IMR-90 (cell line): ENCODE measurements around the gene CITED2. TPM values are rescaled to one million over a fixed set of nuclear protein-coding genes. Genes with fewer than 3 reads are reported as not detected.

Experiments used
- ATAC-seq: fragments of 200-7000 bp; cut with Tn5 transposase; 2 replicates; pipeline ENCODE4 v1.9.1; 2020; ENCODE audit warnings: low read depth, mild to moderate bottlenecking, moderate library complexity
- BruUV-seq: library from RNA; stranded (reverse); fragments of 400-500 nt; replicated peaks from 2 replicates; lab custom pipeline; 2021; lab: Mats Ljungman, UMichigan
- CTCF ChIA-PET: fragments of 300-600 bp; formaldehyde crosslinking; extraction: SDS; loops from one replicate; lab custom pipeline; 2021; ENCODE audit warnings: antibody characterized with exemption; lab: Yijun Ruan, JAX
- POLR2A ChIA-PET: fragments of 300-600 bp; sonication (Branson Sonifier 250); formaldehyde crosslinking; loops from one replicate; lab custom pipeline; 2022; ENCODE audit warnings: antibody characterized with exemption; ENCODE audit not compliant: unreplicated experiment; lab: Charles Lee
- DNase-seq: peaks from one replicate; pipeline ENCODE4 v3.0.0; 2013
- H2AFZ ChIP-seq: replicated peaks from 2 replicates; pipeline ENCODE3; 2013; ENCODE audit warnings: low read length, mild to moderate bottlenecking; ENCODE audit not compliant: poor library complexity
- H2AK5ac ChIP-seq: 2 replicates; pipeline ENCODE4 v1.6.1; 2013; ENCODE audit warnings: low read depth, low read length, inconsistent platforms
- H2AK9ac ChIP-seq: replicated peaks from 2 replicates; pipeline ENCODE3; 2013; ENCODE audit warnings: mild to moderate bottlenecking, low read depth, low read length, moderate library complexity; ENCODE audit not compliant: poor library complexity
- H2BK120ac ChIP-seq: 2 replicates; pipeline ENCODE4 v1.6.1; 2013; ENCODE audit warnings: low read depth, low read length, inconsistent platforms
- H2BK15ac ChIP-seq: 3 replicates; pipeline ENCODE4 v1.6.1; 2013; ENCODE audit warnings: low read depth, low read length, inconsistent platforms
- H2BK20ac ChIP-seq: 2 replicates; pipeline ENCODE4 v1.6.1; 2013; ENCODE audit warnings: low read depth, mild to moderate bottlenecking, inconsistent platforms, low read length, moderate library complexity
- H2BK5ac ChIP-seq: 2 replicates; pipeline ENCODE4 v1.6.1; 2013; ENCODE audit warnings: mild to moderate bottlenecking, low read depth, low read length, inconsistent platforms; ENCODE audit not compliant: poor library complexity, severe bottlenecking
- H3K14ac ChIP-seq: replicated peaks from 2 replicates; pipeline ENCODE4 v1.6.1; 2013; ENCODE audit warnings: low read depth, low read length, inconsistent platforms
- H3K18ac ChIP-seq: 2 replicates; pipeline ENCODE4 v1.6.1; 2013; ENCODE audit warnings: low read depth, low read length, control low read depth
- H3K23ac ChIP-seq: 2 replicates; pipeline ENCODE4 v1.6.1; 2013; ENCODE audit warnings: low read depth, low read length, inconsistent platforms
- H3K27ac ChIP-seq: 2 replicates; pipeline ENCODE4 v1.5.1; 2013; ENCODE audit warnings: mild to moderate bottlenecking, control low read depth, low read length; ENCODE audit not compliant: insufficient read depth
- H3K27me3 ChIP-seq: 2 replicates; pipeline ENCODE4 v1.6.1; 2013; ENCODE audit warnings: low read length; ENCODE audit not compliant: control insufficient read depth, insufficient read depth
- H3K36me3 ChIP-seq: 2 replicates; pipeline ENCODE4 v1.6.1; 2013; ENCODE audit warnings: low read length, mixed read lengths; ENCODE audit not compliant: control insufficient read depth, insufficient read depth
- H3K4ac ChIP-seq: 2 replicates; pipeline ENCODE4 v1.6.1; 2013; ENCODE audit warnings: low read depth, low read length, inconsistent platforms
- H3K4me1 ChIP-seq: 2 replicates; pipeline ENCODE4 v1.6.1; 2013; ENCODE audit warnings: low read length, mixed read lengths; ENCODE audit not compliant: control insufficient read depth, insufficient read depth
- H3K4me2 ChIP-seq: 2 replicates; pipeline ENCODE4 v1.6.1; 2013; ENCODE audit warnings: low read depth, mild to moderate bottlenecking, control low read depth, low read length, moderate library complexity
- H3K4me3 ChIP-seq: 2 replicates; pipeline ENCODE4 v1.5.1; 2013; ENCODE audit warnings: low read depth, mild to moderate bottlenecking, control low read depth, low read length, moderate library complexity; ENCODE audit not compliant: insufficient read depth
- H3K56ac ChIP-seq: 2 replicates; pipeline ENCODE4 v1.6.1; 2013; ENCODE audit warnings: low read length, inconsistent platforms; ENCODE audit not compliant: insufficient read depth; ENCODE audit errors: extremely low read depth
- H3K79me1 ChIP-seq, 2 experiments: 2 replicates each; pipeline ENCODE4 v1.6.1; 2013; ENCODE audit warnings: low read length in 2 of 2, inconsistent platforms in 1 of 2, low read depth in 1 of 2
- H3K9ac ChIP-seq: 2 replicates; pipeline ENCODE4 v1.6.1; 2013; ENCODE audit warnings: low read depth, low read length, control low read depth
- H3K9me1 ChIP-seq: 2 replicates; pipeline ENCODE4 v1.6.1; 2013; ENCODE audit warnings: low read length, inconsistent platforms; ENCODE audit not compliant: insufficient read depth
- H3K9me3 ChIP-seq: 2 replicates; pipeline ENCODE4 v1.6.1; 2013; ENCODE audit warnings: low read length; ENCODE audit not compliant: control insufficient read depth, insufficient read depth
- H4K20me1 ChIP-seq: 2 replicates; pipeline ENCODE4 v1.6.1; 2013; ENCODE audit warnings: low read length, inconsistent platforms; ENCODE audit not compliant: insufficient read depth
- H4K5ac ChIP-seq: 2 replicates; pipeline ENCODE4 v1.6.1; 2013; ENCODE audit warnings: mild to moderate bottlenecking, low read depth, low read length, control low read depth
- H4K8ac ChIP-seq, 2 experiments: 2 replicates each; pipeline ENCODE4 v1.6.1; 2013; ENCODE audit warnings: low read depth in 2 of 2, low read length in 2 of 2, control low read depth in 1 of 2, inconsistent platforms in 1 of 2
- H4K91ac ChIP-seq: 2 replicates; pipeline ENCODE4 v1.6.1; 2013; ENCODE audit warnings: low read depth, low read length, inconsistent platforms; ENCODE audit not compliant: insufficient read depth
- BHLHE40 ChIP-seq: fragments of 150-350 bp; IDR thresholded peaks from 2 replicates; pipeline ENCODE4 v1.6.1; 2016; ENCODE audit warnings: mild to moderate bottlenecking, low read depth, low read length
- CEBPB ChIP-seq: IDR thresholded peaks from 2 replicates; pipeline ENCODE4 v1.6.1; 2012; ENCODE audit warnings: low read depth, low read length, improper control_type of control experiment
- CHD1 ChIP-seq: IDR thresholded peaks from 2 replicates; pipeline ENCODE4 v1.6.1; 2012; ENCODE audit warnings: low read depth, low read length, improper control_type of control experiment
- FOS ChIP-seq: fragments of 150-350 bp; IDR thresholded peaks from 2 replicates; pipeline ENCODE4 v1.6.1; 2016; ENCODE audit warnings: low read depth, low read length
- MAFK ChIP-seq: IDR thresholded peaks from 2 replicates; pipeline ENCODE4 v1.6.1; 2012; ENCODE audit warnings: low read depth, low read length, improper control_type of control experiment
- MAZ ChIP-seq: IDR thresholded peaks from 2 replicates; pipeline ENCODE4 v1.6.1; 2012; ENCODE audit warnings: low read depth, mild to moderate bottlenecking, low read length, improper control_type of control experiment, moderate library complexity, borderline replicate concordance
- MXI1 ChIP-seq: IDR thresholded peaks from 2 replicates; pipeline ENCODE4 v1.6.1; 2012; ENCODE audit warnings: low read depth, mild to moderate bottlenecking, low read length, moderate library complexity, borderline replicate concordance
- NFE2L2 ChIP-seq: fragments of 150-350 bp; IDR thresholded peaks from 2 replicates; pipeline ENCODE4 v1.6.1; 2016; ENCODE audit warnings: low read depth, mild to moderate bottlenecking, low read length
- POLR2A ChIP-seq: IDR thresholded peaks from 2 replicates; pipeline ENCODE4 v1.6.1; 2012; ENCODE audit warnings: mild to moderate bottlenecking, low read depth, low read length
- RAD21 ChIP-seq: IDR thresholded peaks from 2 replicates; pipeline ENCODE4 v1.6.1; 2012; ENCODE audit warnings: low read length, improper control_type of control experiment
- RCOR1 ChIP-seq: IDR thresholded peaks from 2 replicates; pipeline ENCODE4 v1.6.1; 2012; ENCODE audit warnings: mild to moderate bottlenecking, low read length, improper control_type of control experiment; ENCODE audit not compliant: insufficient replicate concordance
- RFX5 ChIP-seq: IDR thresholded peaks from 2 replicates; pipeline ENCODE4 v1.8.0; 2012; ENCODE audit warnings: low read depth, mild to moderate bottlenecking, low read length, moderate library complexity
- SMC3 ChIP-seq: fragments of 150-350 bp; IDR thresholded peaks from 2 replicates; pipeline ENCODE4 v1.6.1; 2016; ENCODE audit warnings: low read depth, mild to moderate bottlenecking, antibody characterized with exemption, low read length, moderate library complexity
- WGBS, 2 experiments: methylation state at CpG; one replicate each; pipeline versions ENCODE4 v1.1.5 to v1.1.7; 2013; ENCODE audit warnings: missing lambda C conversion rate in 2 of 2; ENCODE audit not compliant: insufficient read length in 1 of 2; ENCODE audit errors: extremely low coverage in 2 of 2; 5-methylcytosine and 5-hydroxymethylcytosine counted together
- dilution Hi-C: fragments of 300-500 bp; cut with HindIII; formaldehyde crosslinking; loops from one replicate; pipeline ENCODE4 v1.14.3; 2018; ENCODE audit warnings: low sequenced_read_pairs; ENCODE audit not compliant: unreplicated experiment
- in situ Hi-C: fragments of 300-500 bp; cut with MboI; formaldehyde crosslinking; loops from 3 replicates; pipeline ENCODE4 v1.14.3; 2019; ENCODE audit warnings: low sequenced_read_pairs, inconsistent platforms, mixed read lengths
- intact Hi-C: fragments of 100-400 bp; cut with micrococcal nuclease; formaldehyde crosslinking; loops from 2 replicates; pipeline ENCODE4 v1.10.0; 2022
- polyA plus RNA-seq, 3 experiments: library from polyadenylated mRNA; depleted of rRNA; stranded (reverse); fragments of >200 nt; gene quantifications; 2 replicates each; pipeline ENCODE4 v1.2.3, GENCODE V29; 2012; ENCODE audit warnings: low replicate concordance in 1 of 3
- total RNA-seq: library from RNA; depleted of rRNA; stranded (reverse); fragments of >200 nt; gene quantifications from 2 replicates; pipeline ENCODE4 v1.2.3, GENCODE V29; 2012
- TF ChIP-seq, protein P1 (sequence below): conservative IDR thresholded peaks from 2 replicates; pipeline ENCODE4 v1.5.1; 2012; ENCODE audit warnings: mild to moderate bottlenecking, low read depth, low read length, improper control_type of control experiment
- TF ChIP-seq, protein P2 (sequence below): fragments of 150-350 bp; IDR thresholded peaks from 2 replicates; pipeline ENCODE4 v1.6.1; 2017; ENCODE audit warnings: mild to moderate bottlenecking, antibody characterized with exemption, low read length, low read depth
- TF ChIP-seq, protein P3 (sequence below): fragments of 150-350 bp; IDR thresholded peaks from 2 replicates; pipeline ENCODE4 v1.6.1; 2016; ENCODE audit warnings: low read depth, mild to moderate bottlenecking, low read length, moderate library complexity, borderline replicate concordance

CITED2 gene
- total and polyA plus RNA-seq, 2 of the 4 experiments (the other 2 are of a cell fraction), result 163 to 483 TPM

DNA sequence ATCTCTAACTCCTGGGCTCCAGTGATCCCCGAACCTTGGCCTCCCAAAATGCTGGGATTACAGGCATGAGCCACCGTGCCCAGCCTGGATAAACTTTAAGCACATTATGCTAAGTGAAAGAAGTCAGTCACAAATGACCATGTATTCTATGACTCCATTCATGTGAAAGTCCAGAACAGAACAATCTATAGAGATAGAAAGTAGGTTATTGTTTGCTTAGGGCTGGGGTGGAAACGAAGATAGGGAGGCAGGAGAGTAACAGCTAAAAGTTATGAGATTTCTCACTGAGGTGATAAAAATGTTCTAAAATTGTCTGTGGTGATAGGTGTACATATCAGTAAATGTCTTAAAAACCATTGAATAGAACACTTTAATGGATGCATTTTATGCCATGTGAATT lies 40.9 kb upstream of the CITED2 start:
- ATAC-seq (no peak), DNase-seq (no peak)
- CTCF ChIA-PET, result no interaction called here
- Histone ChIP-seq H4K8ac (no peak overlapping the region), H2BK15ac (no peak overlapping the region), H4K91ac (no peak overlapping the region), H3K14ac (no peak overlapping the region), H3K9me1 (no peaks in the 10 kb centered on the region), H3K4me1 (no peaks in the 10 kb centered on the region; the same call in 1 of the 2 replicates), H3K9ac (no peak overlapping the region), H3K4me3 (no peak overlapping the region), H2AFZ (no peak overlapping the region), H3K56ac (no peak overlapping the region), H3K4me2 (no peak overlapping the region), H2AK5ac (no peak overlapping the region; the same call in 1 of the 2 replicates), H3K36me3 (no peaks in the 10 kb centered on the region), H4K20me1 (no peaks in the 10 kb centered on the region), H2BK120ac (no peak overlapping the region; the same call in 1 of the 2 replicates), H2AK9ac (no peak overlapping the region), H3K18ac (no peak overlapping the region), H4K5ac (no peak overlapping the region), H3K27ac (no peak overlapping the region), H2BK20ac (no peak overlapping the region), H2BK5ac (no peak overlapping the region), H3K79me1 (no peaks in the 10 kb centered on the region), H3K4ac (no peak overlapping the region), H3K9me3 (no peaks in the 10 kb centered on the region), H3K23ac (no peak overlapping the region), H3K27me3 (no peaks in the 10 kb centered on the region)
- WGBS, 2 experiments, result no CpG with 5 or more reads among the region's 3 CpGs
- TF ChIP-seq SMC3 (no peak), CHD1 (no peak), RAD21 (no peak), RFX5 (no peak), MAFK (no peak), NFE2L2 (no peak), RCOR1 (no peak), BHLHE40 (no peak), MAZ (no peak), CEBPB (no peak), MXI1 (no peak), POLR2A (no peak), FOS (no peak)
- TF ChIP-seq, protein P1, sequence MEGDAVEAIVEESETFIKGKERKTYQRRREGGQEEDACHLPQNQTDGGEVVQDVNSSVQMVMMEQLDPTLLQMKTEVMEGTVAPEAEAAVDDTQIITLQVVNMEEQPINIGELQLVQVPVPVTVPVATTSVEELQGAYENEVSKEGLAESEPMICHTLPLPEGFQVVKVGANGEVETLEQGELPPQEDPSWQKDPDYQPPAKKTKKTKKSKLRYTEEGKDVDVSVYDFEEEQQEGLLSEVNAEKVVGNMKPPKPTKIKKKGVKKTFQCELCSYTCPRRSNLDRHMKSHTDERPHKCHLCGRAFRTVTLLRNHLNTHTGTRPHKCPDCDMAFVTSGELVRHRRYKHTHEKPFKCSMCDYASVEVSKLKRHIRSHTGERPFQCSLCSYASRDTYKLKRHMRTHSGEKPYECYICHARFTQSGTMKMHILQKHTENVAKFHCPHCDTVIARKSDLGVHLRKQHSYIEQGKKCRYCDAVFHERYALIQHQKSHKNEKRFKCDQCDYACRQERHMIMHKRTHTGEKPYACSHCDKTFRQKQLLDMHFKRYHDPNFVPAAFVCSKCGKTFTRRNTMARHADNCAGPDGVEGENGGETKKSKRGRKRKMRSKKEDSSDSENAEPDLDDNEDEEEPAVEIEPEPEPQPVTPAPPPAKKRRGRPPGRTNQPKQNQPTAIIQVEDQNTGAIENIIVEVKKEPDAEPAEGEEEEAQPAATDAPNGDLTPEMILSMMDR, result no peak
- TF ChIP-seq, protein P2, sequence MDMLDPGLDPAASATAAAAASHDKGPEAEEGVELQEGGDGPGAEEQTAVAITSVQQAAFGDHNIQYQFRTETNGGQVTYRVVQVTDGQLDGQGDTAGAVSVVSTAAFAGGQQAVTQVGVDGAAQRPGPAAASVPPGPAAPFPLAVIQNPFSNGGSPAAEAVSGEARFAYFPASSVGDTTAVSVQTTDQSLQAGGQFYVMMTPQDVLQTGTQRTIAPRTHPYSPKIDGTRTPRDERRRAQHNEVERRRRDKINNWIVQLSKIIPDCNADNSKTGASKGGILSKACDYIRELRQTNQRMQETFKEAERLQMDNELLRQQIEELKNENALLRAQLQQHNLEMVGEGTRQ, result no peak
- TF ChIP-seq, protein P3, sequence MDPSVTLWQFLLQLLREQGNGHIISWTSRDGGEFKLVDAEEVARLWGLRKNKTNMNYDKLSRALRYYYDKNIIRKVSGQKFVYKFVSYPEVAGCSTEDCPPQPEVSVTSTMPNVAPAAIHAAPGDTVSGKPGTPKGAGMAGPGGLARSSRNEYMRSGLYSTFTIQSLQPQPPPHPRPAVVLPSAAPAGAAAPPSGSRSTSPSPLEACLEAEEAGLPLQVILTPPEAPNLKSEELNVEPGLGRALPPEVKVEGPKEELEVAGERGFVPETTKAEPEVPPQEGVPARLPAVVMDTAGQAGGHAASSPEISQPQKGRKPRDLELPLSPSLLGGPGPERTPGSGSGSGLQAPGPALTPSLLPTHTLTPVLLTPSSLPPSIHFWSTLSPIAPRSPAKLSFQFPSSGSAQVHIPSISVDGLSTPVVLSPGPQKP, result no peak
- BruUV-seq, result no TSS peak
- POLR2A ChIA-PET, result no interaction called here
- in situ Hi-C loops, result no loop called here
- dilution Hi-C loops, result no loop called here
- intact Hi-C loops, result no loop called here
